Measurements from ENCODE around the gene ESR1. TPM values are rescaled to one million over a fixed set of nuclear protein-coding genes. Genes with fewer than 3 reads are reported as not detected.
A peak's percentile ranks its signal among the peaks of the same experiment; 100 is the strongest.

ESR1 gene
- total RNA-seq, 6 experiments from 2014 or later: 0.07 to 0.63 (median 0.40) TPM

GRCh38 chr6:151900256-151900655, 92.8 kb downstream of the ESR1 start:
- Mint-ChIP-seq H3K9me3 (peaks cover 30% of the 10 kb centered on the region), H3K27ac (peak overlapping the region; percentile 71; the same call in 1 of the 2 replicates), H3K27me3 (ENCODE audit: insufficient read depth) (no peaks in the 10 kb centered on the region), H3K36me3 (ENCODE audit: low read depth) (peaks cover 18% of the 10 kb centered on the region; the same call in 1 of the 2 replicates), H3K4me3 (no peak overlapping the region), H3K4me1 (ENCODE audit: low read depth) (peaks cover 22% of the 10 kb centered on the region; the same call in 1 of the 2 replicates)
- DNase-seq: no peak
- no peak for TF ChIP-seq CTCF (IDR thresholded peaks at IDR 0.05)

- Mint-ChIP-seq H3K9me3 (peaks cover 29% of the 10 kb centered on the region), H3K4me3 (peak overlapping the region; percentile 9; the same call in 1 of the 2 replicates), H3K27ac (peak overlapping the region; percentile 71; the same call in 1 of the 2 replicates), H3K36me3 (ENCODE audit: low read depth) (peaks cover 18% of the 10 kb centered on the region; the same call in 1 of the 2 replicates), H3K27me3 (ENCODE audit: insufficient read depth) (no peaks in the 10 kb centered on the region), H3K4me1 (ENCODE audit: low read depth) (peaks cover 22% of the 10 kb centered on the region; the same call in 1 of the 2 replicates)
- DNase-seq: no peak
- TF ChIP-seq CTCF (IDR thresholded peaks at IDR 0.05): no peak
Observed at GRCh38 chr6:151901009-151901411, 93.5 kb downstream of the ESR1 start.

GRCh38 chr6:151904631-151905030, 97.1 kb downstream of the ESR1 start:
- Mint-ChIP-seq H3K9me3 (peaks cover 10% of the 10 kb centered on the region), H3K27ac (no peak overlapping the region), H3K4me1 (ENCODE audit: low read depth) (peaks cover 37% of the 10 kb centered on the region; the same call in 1 of the 2 replicates), H3K36me3 (ENCODE audit: low read depth) (0 out of 2 replicates have a peak, but pooled peaks cover 9% of the 10 kb centered on the region), H3K27me3 (ENCODE audit: insufficient read depth) (no peaks in the 10 kb centered on the region), H3K4me3 (no peak overlapping the region; the same call in 1 of the 2 replicates)
- TF ChIP-seq CTCF (IDR thresholded peaks at IDR 0.05): no peak
- no peak for DNase-seq

DNA sequence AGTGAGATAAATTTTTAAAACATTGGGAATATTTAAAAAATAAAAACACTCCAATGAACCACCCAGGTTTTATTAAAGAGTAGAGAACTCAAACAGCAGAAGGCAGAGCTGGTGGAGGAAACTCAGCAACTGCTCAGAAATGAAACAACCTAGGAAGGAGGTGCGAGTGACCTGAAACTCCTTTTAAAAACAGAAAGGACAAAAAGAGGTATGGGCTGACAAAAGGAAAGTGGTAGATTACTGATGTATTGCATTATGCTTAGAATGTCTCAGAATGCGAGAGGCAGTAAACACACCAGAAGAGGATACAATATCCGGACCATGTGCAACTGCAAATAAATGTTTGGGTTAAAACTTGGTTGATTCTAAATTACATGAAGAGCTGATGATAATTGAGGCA, 97.6 kb downstream of the ESR1 start:
- Mint-ChIP-seq H3K27ac (no peak overlapping the region), H3K27me3 (ENCODE audit: insufficient read depth) (no peaks in the 10 kb centered on the region), H3K4me1 (ENCODE audit: low read depth) (peaks cover 35% of the 10 kb centered on the region; the same call in 1 of the 2 replicates), H3K9me3 (peaks cover 5% of the 10 kb centered on the region), H3K36me3 (ENCODE audit: low read depth) (0 out of 2 replicates have a peak, but pooled peaks cover 6% of the 10 kb centered on the region), H3K4me3 (peak overlapping the region; percentile 13; the same call in 1 of the 2 replicates)
- no peak for TF ChIP-seq CTCF (IDR thresholded peaks at IDR 0.05)
- no peak for DNase-seq

- Mint-ChIP-seq H3K4me3 (no peak overlapping the region), H3K9me3 (no peaks in the 10 kb centered on the region)
- DNase-seq: no peak
Observed at GRCh38 chr6:151905854-151906253, 98.4 kb downstream of the ESR1 start.

More at GRCh38 chr6:151905854-151906253, 98.4 kb downstream of the ESR1 start:
- TF ChIP-seq CTCF (IDR thresholded peaks at IDR 0.05): no peak
- Mint-ChIP-seq H3K27ac (no peak overlapping the region), H3K4me1 (ENCODE audit: low read depth) (peaks cover 28% of the 10 kb centered on the region; the same call in 1 of the 2 replicates), H3K36me3 (ENCODE audit: low read depth) (no peaks in the 10 kb centered on the region), H3K27me3 (ENCODE audit: insufficient read depth) (no peaks in the 10 kb centered on the region)
